NCI-H69 (cell line): ENCODE data around the gene SCAMP3.

Experiments
- DNase-seq: peaks from one replicate; lab custom pipeline; 2025; lab: John Stamatoyannopoulos, UW

The SCAMP3 gene

GRCh38 chr1:155285631-155286044 is 23.5 kb upstream of the SCAMP3 start:
- no peak for DNase-seq

GRCh38 chr1:155285063-155285462 is 22.9 kb upstream of the SCAMP3 start:
- no peak for DNase-seq

- DNase-seq: no peak
These were observed 22.3 kb upstream of the SCAMP3 start for GRCh38 chr1:155284476-155284875.

- no peak for DNase-seq
These were observed 20.4 kb upstream of the SCAMP3 start for GRCh38 chr1:155282488-155283091.

- no peak for DNase-seq
These were observed 17.1 kb upstream of the SCAMP3 start for GRCh38 chr1:155279268-155279667.

- no peak for DNase-seq
These were observed 16.6 kb upstream of the SCAMP3 start for GRCh38 chr1:155278689-155279160.

- peak; percentile 81 for DNase-seq
These were observed 15.9 kb upstream of the SCAMP3 start for GRCh38 chr1:155277902-155278688.

- DNase-seq: peak; percentile 99
These were observed 15.1 kb upstream of the SCAMP3 start, which contains the start of gene HCN3 for GRCh38 chr1:155277070-155277901. HCN3 (plus strand) TSS chr1:155277463; CDS start chr1:155277591, 128 bp downstream.

GRCh38 chr1:155273343-155274245 is 11.4 kb upstream of the SCAMP3 start, which contains the start of gene CLK2:
CLK2 (minus strand) TSS chr1:155273504; CDS start chr1:155270977, 2,527 bp downstream.
- peak; percentile 99 for DNase-seq

GRCh38 chr1:155272466-155273342 is 10.5 kb upstream of the SCAMP3 start:
- peak; percentile 89 for DNase-seq

- DNase-seq: no peak
These were observed 7.2 kb upstream of the SCAMP3 start for GRCh38 chr1:155269381-155269780.

- DNase-seq: no peak
These were observed 6.5 kb upstream of the SCAMP3 start for GRCh38 chr1:155268630-155269029.

- DNase-seq: no peak
These were observed 5.2 kb upstream of the SCAMP3 start for GRCh38 chr1:155267373-155267772.

- no peak for DNase-seq
These were observed 4.4 kb upstream of the SCAMP3 start for GRCh38 chr1:155266553-155266952.

- no peak for DNase-seq
These were observed 907 bp upstream of the SCAMP3 start for GRCh38 chr1:155263067-155263466.

- peak; percentile 55 for DNase-seq
These were observed 688 bp downstream of the SCAMP3 start for GRCh38 chr1:155261493-155261851.

- DNase-seq: no peak
These were observed 1.9 kb downstream of the SCAMP3 start for GRCh38 chr1:155260276-155260675.

- DNase-seq: no peak
These were observed 5.9 kb downstream of the SCAMP3 start for GRCh38 chr1:155256058-155256852.

- DNase-seq: peak; percentile 94
These were observed 6.7 kb downstream of the SCAMP3 start, which contains the start of gene ENTREP3 for GRCh38 chr1:155255243-155256007. ENTREP3 (minus strand) TSS chr1:155255483; CDS start chr1:155254877, 606 bp downstream.
